Glomerular endothelial cell (primary cell): Measurements from ENCODE around the gene SYCN. TPM values are rescaled to one million over a fixed set of nuclear protein-coding genes. Genes with fewer than 3 reads are reported as not detected.
"Not testable (repeated sequence)": the region's sequence is repeated elsewhere in the genome, so short reads cannot be mapped to it uniquely, and the experiment has no call there.

ENCODE experiments used
- DNase-seq: peaks from one replicate; pipeline ENCODE4 v3.0.0-alpha.2; 2011; ENCODE audit warnings: low read depth, low spot score; ENCODE audit errors: extremely low read depth
- total RNA-seq: library from RNA; depleted of rRNA; stranded (reverse); fragments of >200 nt; gene quantifications from 2 replicates; pipeline ENCODE4 v1.2.3, GENCODE V29; 2015

Gene SYCN
- total RNA-seq, 1 donor from 2014 or later, result not detected

DNA sequence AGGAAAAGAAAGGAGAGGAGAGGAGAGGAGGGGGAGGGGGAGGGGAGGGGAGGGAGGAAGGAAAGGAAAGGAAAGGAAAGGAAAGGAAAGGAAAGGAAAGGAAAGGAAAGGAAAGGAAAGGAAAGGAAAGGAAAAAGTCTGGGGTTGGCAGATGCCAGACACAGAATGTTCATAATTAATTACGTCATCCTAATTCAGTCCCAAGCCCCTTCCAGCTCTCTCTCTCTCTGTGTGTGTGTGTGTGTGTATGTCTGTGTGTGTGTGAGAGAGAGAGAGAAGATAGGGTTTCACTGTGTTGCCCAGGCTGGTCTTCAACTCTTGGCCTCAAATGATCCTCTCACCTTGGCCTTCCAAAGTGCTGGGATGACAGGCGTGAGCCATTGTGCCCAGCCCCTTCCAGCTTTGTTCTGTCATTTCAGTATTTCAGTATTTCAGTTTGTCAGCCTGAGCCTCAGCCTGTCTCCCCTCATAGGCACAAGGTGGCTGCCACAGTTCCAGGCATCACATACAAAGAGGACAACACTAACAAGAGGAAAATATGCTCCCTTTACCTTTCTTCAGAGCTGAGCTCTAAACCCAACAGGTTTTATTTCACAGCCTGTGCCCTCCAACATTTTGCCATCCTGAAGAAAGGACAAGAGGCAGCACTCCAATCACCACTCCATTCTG, 26.2 kb upstream of the SYCN start:
- no peak for DNase-seq

GRCh38 chr19:39224910-39225309, 20.8 kb upstream of the SYCN start:
- no peak for DNase-seq

GRCh38 chr19:39223703-39224279, 19.7 kb upstream of the SYCN start:
- DNase-seq, result no peak

GRCh38 chr19:39219108-39219507, 15.0 kb upstream of the SYCN start:
- not testable (repeated sequence) for DNase-seq

GRCh38 chr19:39218230-39219007, 14.4 kb upstream of the SYCN start:
- no peak for DNase-seq

DNA sequence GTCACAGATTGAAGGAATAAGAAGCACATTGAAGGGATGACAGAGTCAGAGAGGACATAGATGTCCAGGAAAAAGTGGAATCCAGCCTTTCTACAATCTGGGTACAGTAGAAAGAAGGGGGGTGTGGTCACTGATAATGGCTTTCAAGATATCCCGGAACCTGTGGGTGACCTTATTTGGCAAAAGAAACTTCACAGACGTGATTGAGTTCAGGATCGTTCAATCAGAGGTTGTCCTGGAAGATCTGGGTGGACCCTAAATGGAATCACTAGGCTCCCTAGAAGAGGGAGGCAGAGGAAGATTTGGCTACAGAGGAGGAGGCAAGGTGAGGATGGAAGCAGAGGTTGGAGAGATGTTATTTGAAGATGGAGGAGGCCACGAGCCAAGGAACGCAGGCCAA, 13.0 kb upstream of the SYCN start:
- no peak for DNase-seq

DNA sequence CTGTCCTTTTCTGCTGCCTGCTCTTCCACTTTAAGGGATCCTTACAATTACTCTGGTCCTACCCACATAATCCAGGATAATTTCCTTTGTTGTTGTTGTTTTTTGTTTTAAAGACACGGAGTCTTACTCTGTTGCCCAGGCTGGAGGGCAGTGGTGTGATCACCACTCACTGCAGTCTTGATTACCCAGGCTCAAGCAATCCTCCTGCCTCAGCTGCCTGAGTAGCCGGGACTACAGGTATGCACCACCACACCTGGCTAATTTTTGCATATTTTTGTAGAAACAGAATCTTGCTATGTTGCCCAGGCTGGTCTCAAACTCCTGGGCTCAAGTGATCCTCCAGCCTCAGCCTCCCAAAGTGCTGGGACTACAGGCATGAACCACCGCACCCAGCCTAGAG, 11.3 kb upstream of the SYCN start:
- not testable (repeated sequence) for DNase-seq

DNA sequence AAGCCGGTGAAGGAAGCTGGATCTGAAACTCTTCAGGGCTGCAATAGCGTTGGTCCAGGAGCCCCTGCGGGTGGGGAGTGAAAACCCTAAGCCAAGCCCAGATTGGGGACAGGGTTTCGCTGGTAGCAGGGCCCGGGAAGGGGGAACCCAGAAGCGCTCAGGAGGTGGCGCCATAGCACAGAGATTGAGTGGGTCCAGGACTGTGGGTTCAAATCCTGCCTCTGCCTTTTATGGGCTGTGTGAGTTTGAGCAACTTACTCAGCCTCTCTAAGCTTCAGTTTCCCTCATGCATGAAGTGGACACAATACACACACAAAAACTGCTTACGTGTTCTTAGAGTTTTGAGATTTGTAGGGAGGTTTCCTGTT, 8.3 kb upstream of the SYCN start:
- DNase-seq, result no peak

- no peak for DNase-seq
These were observed 7.8 kb upstream of the SYCN start for GRCh38 chr19:39211731-39212374.

GRCh38 chr19:39209196-39209595, 5.1 kb upstream of the SYCN start:
- DNase-seq, result no peak

DNA sequence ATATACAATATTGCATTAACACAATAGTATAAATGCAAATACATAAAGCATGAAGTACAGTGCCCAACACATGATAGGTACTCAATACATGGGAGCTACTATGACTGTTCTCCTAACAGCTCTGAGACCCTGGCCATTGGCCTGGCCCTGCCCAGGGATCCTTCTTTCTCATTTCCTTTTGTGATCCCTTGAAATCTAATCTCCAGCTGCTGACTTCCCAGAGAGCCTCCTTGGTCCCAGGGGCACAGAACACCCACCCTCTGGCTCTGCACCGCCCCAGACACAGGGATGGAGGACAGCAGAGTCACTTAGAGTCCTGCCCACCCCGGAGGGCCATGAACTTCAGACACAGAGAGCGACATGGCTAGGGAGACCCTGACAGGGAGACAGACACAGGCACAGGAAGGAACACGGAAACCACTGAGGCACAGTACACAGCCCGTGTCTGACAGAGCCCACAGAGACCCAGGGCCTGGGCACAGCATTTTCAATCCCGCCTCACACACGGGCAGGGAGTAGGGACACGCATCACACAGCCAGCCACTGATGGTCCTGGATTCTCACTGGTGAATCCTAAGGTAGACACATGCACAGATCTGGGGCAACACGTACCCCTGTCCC, 4.2 kb upstream of the SYCN start:
- DNase-seq, result no peak

- DNase-seq, result no peak
These were observed 3.3 kb upstream of the SYCN start for GRCh38 chr19:39207293-39207836.

GRCh38 chr19:39206122-39206521, 2.1 kb upstream of the SYCN start:
- no peak for DNase-seq

DNA sequence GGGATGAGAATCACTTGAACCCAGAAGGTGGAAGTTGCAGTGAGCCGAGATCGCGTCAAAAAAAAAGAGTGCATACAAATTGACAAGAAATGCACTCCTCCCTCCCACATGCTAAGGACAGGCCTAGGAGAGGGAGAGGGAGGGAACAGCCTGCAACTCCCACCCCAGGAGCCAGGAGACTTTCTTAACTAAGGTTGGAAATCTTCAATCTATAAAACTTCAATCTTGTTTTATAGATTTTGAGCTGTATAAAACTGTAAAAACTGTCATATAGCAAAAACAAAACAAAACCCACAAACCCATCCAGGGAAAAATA, 1.3 kb upstream of the SYCN start:
- no peak for DNase-seq

DNA sequence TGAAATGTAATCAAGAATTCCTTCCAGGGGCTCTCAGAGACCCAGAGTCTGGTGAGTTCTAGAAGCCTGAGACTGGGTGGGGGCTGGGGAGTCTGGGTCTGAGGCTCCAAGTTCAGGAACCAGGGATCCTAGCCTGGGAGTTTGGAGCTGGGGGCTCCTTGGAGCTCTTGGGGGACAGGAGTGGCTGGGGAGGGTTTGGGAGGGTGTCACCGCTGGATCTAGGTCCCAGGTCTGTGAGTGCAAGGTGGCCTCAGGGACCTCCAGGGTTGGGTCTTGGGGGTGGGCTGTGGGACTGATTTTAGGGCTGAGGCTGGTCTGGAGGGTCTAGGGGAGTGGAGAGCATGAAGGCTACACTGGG, 1.1 kb downstream of the SYCN start:
- no peak for DNase-seq

GRCh38 chr19:39200803-39201115, 3.3 kb downstream of the SYCN start:
- no peak for DNase-seq

DNA sequence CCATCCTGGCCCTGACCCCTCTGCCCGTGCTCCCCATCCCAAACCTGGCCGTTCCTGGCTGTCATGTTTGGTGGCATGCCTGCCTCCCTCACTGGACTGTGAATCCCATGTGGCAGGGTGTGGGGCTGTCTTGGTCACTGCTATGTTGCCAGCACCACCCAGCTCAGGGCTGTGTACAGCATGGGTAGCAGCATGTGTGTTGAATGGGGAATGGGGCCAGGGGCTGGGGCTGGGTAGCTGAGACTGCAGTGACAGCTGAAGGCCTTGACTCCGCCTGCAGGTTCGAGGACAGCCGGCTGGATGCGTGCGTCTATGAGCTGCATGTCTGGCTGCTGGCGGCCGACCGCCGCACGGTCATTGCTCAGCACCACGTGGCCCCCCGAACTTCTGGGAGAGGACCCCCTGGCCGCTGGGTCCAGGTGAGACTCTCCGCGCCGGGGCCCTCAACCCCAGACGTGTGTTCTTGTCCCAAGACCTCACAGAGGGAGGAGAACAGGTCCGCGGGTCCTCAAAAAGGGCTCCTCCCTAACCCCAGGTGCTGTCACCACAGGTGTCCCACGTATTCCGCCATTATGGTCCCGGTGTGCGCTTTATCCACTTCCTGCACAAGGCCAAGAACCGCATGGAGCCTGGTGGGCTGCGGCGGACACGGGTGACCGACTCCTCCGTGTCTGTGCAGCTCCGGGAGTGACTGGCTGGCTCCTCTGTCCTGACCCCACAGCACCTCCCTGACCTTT, 3.8 kb downstream of the SYCN start:
- DNase-seq, result no peak

- no peak for DNase-seq
These were observed 5.0 kb downstream of the SYCN start for GRCh38 chr19:39199025-39199424.

- no peak for DNase-seq
These were observed 6.3 kb downstream of the SYCN start for GRCh38 chr19:39197808-39198207.

GRCh38 chr19:39196860-39197562, 7.1 kb downstream of the SYCN start, which contains the start of gene NCCRP1:
TSS of gene NCCRP1 (plus strand) at chr19:39196964. CDS start at chr19:39196983, 19 bp downstream.
- DNase-seq, result no peak
